ENCODE measurements around the gene ELL3.
"Not testable (repeated sequence)": the region's sequence is repeated elsewhere in the genome, so short reads cannot be mapped to it uniquely, and the experiment has no call there.

ELL3 gene

DNA sequence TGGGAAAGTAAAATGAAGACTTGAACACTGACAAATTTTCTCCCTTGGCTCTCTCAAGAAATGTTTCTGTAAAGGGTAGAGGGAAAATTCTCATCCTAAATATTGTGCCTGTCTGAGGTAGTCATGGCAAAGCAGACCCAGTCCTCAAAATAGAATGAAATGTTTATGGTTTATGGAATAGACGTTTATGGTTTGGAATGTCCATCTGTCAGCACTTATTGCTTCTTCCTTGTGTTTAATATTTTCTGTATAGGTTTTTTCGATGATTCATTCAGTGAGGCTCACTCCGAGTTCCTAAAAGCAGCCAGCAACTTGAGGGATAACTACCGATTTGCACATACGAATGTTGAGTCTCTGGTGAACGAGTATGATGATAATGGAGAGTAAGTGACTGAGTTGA, 13.9 kb downstream of the ELL3 start:
- no peak for DNase-seq (ENCODE audit: low spot score)
- H3K27ac ChIP-seq = no peak overlapping the region
- POLR2A ChIA-PET (ENCODE audit: low non-redundant PET) = no interaction called here
- CTCF ChIA-PET = no interaction called here
- TF ChIP-seq CTCF (conservative IDR thresholded peaks at IDR 0.05; ENCODE audit: low read depth) = no peak

DNA sequence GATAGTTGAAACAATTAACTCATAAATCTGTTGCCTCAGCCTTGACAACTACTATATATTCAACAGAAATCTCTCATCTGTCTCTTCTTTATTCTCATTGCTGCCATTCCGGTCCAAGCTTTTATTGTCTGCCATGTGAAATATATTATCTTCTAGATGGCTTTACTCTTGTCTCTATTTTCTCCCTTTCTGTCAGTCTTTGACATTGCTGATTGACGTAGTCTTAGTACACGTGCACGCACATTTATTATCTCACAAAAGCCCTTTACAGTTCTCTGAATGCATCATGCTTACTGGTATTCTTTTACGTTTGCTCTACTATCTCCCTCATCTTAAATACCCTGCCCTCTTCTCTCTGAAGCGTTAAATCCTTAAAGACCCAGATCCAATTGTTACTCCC, 24.9 kb downstream of the ELL3 start:
- CTCF ChIA-PET = no interaction called here

GRCh38 chr15:43749690-43750345, 26.9 kb downstream of the ELL3 start:
- POLR2A ChIA-PET (ENCODE audit: low non-redundant PET) = no interaction called here
- H3K27ac ChIP-seq = peak overlapping the region; percentile 61
- DNase-seq (ENCODE audit: low spot score) = no peak
- CTCF ChIA-PET = interaction anchor here (0.7 kb wide), 3 partner anchors 239 to 309 kb away, joined by 3 to 5 read pairs (median 4); no protein-coding TSS in a partner anchor
- TF ChIP-seq CTCF (conservative IDR thresholded peaks at IDR 0.05; ENCODE audit: low read depth) = no peak

More for the DNA sequence above, 24.9 kb downstream of the ELL3 start:
- POLR2A ChIA-PET (ENCODE audit: low non-redundant PET) = no interaction called here
- TF ChIP-seq CTCF (conservative IDR thresholded peaks at IDR 0.05; ENCODE audit: low read depth) = no peak
- DNase-seq (ENCODE audit: low spot score) = no peak
- no peak overlapping the region for H3K27ac ChIP-seq

GRCh38 chr15:43748376-43748775, 28.4 kb downstream of the ELL3 start:
- no peak for TF ChIP-seq CTCF (conservative IDR thresholded peaks at IDR 0.05; ENCODE audit: low read depth)
- DNase-seq (ENCODE audit: low spot score) = peak; percentile 31
- CTCF ChIA-PET = no interaction called here
- peak overlapping the region; percentile 61; the same call in 1 of the 2 replicates for H3K27ac ChIP-seq
- POLR2A ChIA-PET (ENCODE audit: low non-redundant PET) = no interaction called here

DNA sequence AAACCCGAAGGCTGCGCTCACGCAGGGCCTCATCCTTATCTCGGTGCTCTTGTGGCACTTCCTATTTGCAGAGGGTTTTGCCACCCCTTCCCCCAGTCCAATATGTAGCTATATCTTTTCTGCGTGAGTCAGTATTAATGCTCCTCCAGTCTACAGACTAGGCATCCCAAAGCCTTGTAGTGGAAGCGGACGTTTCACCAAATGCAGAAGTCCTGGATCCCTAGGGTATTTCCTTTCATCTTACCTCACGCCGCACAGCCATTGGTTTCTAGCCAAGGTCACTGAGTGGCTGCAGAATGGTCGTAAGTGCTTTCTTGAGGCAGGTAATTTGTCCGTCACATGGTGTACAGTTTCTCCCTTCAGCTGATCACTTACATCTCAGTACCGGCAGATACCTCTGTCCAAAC, 29.9 kb downstream of the ELL3 start:
- CTCF ChIA-PET; DNase-seq (ENCODE audit: low spot score): not testable (repeated sequence)
- POLR2A ChIA-PET (ENCODE audit: low non-redundant PET) = interaction anchor here (1.7 kb wide), 1 partner anchor 306 kb away, joined by 3 read pairs; no protein-coding TSS in a partner anchor
- peak overlapping the region; percentile 88 for H3K27ac ChIP-seq

DNA sequence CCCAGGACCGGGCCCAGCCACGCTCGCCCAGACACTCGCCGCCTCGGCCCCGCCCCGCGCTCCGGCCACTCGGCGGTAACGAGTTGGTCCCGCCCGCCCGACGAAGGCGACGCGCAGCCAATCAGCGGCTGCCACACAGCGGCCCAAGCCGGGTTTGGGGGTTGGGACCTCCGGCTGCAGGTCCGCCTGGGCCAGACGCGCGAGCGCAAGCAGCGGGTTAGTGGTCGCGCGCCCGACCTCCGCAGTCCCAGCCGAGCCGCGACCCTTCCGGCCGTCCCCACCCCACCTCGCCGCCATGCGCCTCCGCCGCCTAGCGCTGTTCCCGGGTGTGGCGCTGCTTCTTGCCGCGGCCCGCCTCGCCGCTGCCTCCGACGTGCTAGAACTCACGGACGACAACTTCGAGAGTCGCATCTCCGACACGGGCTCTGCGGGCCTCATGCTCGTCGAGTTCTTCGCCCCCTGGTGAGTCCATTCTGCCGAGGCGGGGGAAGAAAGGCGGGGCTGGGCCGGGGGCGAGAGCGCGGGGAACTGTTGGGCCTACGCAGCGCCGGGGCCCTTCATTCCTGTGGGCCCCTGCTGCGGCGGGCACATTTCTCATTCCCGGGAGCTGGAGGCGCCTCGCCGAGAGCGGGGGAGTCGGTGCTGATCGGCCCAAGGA, 30.4 kb downstream of the ELL3 start, which contains the start of gene PDIA3:
Gene PDIA3, plus strand, starts transcription at position 194 of the 658 bp plus-strand sequence. Its CDS starts 102 bp downstream, at position 296.
- CTCF ChIA-PET = not testable (repeated sequence)
- 0 out of 2 replicates have a peak, but pooled peaks have one; percentile 8 for TF ChIP-seq CTCF (conservative IDR thresholded peaks at IDR 0.05; ENCODE audit: low read depth)
- POLR2A ChIA-PET (ENCODE audit: low non-redundant PET) = interaction anchor here (0.6 to 1.7 kb wide), 3 partner anchors 17 to 305 kb away, joined by 3 read pairs; partner anchors contain the start of gene ELL3
- peak; percentile 97 for DNase-seq (ENCODE audit: low spot score)
- peak within 1 kb of the TSS; percentile 88 for H3K27ac ChIP-seq

DNA sequence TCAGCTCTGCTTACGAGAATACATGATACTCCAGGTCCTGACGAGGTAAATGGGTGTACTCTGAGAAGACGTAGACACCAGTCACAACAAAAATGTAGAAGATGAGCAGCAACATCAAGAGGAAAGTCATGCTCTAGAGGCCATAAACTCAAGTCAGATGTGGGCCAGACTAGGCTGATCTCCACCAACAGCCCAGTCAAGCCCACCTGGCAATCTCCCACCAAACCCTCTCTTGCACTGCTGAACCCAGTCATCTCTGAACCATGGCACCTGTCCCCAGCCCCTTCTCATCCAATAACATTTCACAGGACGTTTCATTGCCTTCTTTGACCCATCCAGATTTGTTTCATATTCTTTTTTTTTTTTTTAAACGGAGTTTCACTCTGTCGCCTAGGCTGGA, 41.4 kb downstream of the ELL3 start:
- CTCF ChIA-PET = no interaction called here
- no peak overlapping the region for H3K27ac ChIP-seq
- no peak for DNase-seq (ENCODE audit: low spot score)
- TF ChIP-seq CTCF (conservative IDR thresholded peaks at IDR 0.05; ENCODE audit: low read depth) = no peak
- POLR2A ChIA-PET (ENCODE audit: low non-redundant PET) = no interaction called here

DNA sequence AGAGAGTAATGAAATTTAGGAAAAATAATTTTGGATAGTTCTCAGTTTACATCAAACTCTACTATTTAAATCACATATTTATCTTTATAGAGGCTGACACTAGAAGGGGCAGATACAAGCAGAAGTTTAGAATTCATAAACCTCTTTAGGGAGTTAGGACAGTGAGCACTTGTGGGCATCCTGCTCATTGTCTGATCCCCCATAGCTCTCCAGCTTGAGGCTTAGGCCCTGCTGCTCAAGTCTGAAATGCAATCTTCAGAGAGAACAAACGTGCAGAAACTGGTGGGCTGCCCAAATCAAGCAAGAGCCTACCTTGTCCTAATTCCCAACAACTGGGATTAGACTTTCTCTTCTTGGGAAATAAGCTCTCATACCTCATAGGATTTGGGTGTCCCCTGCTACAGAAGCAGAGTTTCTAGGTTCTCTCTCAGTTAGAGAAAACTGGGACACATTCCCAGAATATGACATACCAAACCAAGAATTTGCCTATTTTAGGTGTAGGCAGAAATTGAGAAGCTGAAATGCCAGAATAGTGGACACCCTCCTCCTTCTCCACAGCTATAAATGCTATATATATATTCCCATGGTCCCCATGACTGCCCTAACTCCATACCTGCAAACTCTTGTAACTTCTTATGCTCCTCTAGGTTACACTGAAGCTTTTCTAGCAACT, 48.6 kb downstream of the ELL3 start:
- POLR2A ChIA-PET (ENCODE audit: low non-redundant PET); CTCF ChIA-PET; H3K27ac ChIP-seq; DNase-seq (ENCODE audit: low spot score): not testable (repeated sequence)

DNA sequence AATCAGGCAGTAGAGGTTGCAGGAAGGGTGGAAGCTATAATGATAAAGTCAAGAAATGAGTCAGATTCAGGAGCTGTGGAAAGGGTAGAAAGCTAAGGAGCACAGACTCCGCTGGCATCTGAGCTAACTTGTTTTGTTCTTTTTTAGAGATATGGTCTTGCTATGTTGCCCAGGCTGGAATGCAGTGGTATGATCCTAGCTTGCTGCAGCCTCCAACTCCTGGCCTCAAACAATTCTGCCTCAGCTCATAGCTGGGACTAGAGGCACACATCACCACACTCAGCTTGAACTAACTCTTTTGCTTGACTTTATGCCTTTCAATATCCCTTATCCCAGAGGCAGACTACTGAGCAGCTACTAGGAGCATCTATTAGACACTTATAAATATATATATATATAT, 50.5 kb downstream of the ELL3 start:
- POLR2A ChIA-PET (ENCODE audit: low non-redundant PET); CTCF ChIA-PET; DNase-seq (ENCODE audit: low spot score); H3K27ac ChIP-seq: not testable (repeated sequence)
